Measurements from ENCODE around the gene BIN2.

DNA sequence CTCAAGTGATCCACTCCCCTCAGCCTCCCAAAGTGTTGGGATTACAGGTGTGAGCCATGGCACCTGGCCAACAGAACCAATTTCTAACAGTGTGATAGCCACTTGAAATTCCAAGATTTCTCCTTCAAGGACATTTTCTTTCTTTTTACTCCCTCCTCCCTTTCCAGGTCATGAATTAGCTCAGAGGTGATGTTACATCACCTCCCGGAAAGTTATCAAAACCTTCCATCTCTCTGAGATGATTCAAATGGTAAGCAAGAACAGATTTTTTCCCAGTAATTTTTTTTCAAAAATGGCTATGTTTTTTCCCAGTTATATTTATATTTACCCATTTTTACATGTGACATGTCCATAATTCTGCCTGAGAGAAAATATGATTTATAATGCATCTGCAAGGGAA, 38.1 kb downstream of the BIN2 start:
- TF ChIP-seq RAD21 (conservative IDR thresholded peaks at IDR 0.05 in 1 of 2, IDR thresholded peaks at IDR 0.05 in 1 of 2) (no peak), MYC (IDR thresholded peaks at IDR 0.05; ENCODE audit: borderline replicate concordance, low read length) (no peak), CHD2 (IDR thresholded peaks at IDR 0.05; ENCODE audit: low read length, partially characterized antibody) (no peak), POLR2A (IDR thresholded peaks at IDR 0.05; ENCODE audit: low read length) (no peak), TP53 (CRISPR knock-in tag; IDR thresholded peaks at IDR 0.05) (no peak), CEBPB (IDR thresholded peaks at IDR 0.05) (no peak)
- TF ChIP-seq, protein P1, sequence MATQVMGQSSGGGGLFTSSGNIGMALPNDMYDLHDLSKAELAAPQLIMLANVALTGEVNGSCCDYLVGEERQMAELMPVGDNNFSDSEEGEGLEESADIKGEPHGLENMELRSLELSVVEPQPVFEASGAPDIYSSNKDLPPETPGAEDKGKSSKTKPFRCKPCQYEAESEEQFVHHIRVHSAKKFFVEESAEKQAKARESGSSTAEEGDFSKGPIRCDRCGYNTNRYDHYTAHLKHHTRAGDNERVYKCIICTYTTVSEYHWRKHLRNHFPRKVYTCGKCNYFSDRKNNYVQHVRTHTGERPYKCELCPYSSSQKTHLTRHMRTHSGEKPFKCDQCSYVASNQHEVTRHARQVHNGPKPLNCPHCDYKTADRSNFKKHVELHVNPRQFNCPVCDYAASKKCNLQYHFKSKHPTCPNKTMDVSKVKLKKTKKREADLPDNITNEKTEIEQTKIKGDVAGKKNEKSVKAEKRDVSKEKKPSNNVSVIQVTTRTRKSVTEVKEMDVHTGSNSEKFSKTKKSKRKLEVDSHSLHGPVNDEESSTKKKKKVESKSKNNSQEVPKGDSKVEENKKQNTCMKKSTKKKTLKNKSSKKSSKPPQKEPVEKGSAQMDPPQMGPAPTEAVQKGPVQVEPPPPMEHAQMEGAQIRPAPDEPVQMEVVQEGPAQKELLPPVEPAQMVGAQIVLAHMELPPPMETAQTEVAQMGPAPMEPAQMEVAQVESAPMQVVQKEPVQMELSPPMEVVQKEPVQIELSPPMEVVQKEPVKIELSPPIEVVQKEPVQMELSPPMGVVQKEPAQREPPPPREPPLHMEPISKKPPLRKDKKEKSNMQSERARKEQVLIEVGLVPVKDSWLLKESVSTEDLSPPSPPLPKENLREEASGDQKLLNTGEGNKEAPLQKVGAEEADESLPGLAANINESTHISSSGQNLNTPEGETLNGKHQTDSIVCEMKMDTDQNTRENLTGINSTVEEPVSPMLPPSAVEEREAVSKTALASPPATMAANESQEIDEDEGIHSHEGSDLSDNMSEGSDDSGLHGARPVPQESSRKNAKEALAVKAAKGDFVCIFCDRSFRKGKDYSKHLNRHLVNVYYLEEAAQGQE (IDR thresholded peaks at IDR 0.05), result no peak
- TF ChIP-seq, protein P2, sequence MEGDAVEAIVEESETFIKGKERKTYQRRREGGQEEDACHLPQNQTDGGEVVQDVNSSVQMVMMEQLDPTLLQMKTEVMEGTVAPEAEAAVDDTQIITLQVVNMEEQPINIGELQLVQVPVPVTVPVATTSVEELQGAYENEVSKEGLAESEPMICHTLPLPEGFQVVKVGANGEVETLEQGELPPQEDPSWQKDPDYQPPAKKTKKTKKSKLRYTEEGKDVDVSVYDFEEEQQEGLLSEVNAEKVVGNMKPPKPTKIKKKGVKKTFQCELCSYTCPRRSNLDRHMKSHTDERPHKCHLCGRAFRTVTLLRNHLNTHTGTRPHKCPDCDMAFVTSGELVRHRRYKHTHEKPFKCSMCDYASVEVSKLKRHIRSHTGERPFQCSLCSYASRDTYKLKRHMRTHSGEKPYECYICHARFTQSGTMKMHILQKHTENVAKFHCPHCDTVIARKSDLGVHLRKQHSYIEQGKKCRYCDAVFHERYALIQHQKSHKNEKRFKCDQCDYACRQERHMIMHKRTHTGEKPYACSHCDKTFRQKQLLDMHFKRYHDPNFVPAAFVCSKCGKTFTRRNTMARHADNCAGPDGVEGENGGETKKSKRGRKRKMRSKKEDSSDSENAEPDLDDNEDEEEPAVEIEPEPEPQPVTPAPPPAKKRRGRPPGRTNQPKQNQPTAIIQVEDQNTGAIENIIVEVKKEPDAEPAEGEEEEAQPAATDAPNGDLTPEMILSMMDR (IDR thresholded peaks at IDR 0.05), result no peak
